BJ (cell line): Measurements from ENCODE around the gene POU2AF1. TPM values are rescaled to one million over a fixed set of nuclear protein-coding genes. Genes with fewer than 3 reads are reported as not detected.

ENCODE experiments used
- CTCF ChIA-PET: fragments of 350-600 bp; formaldehyde crosslinking; extraction: SDS; loops from one replicate; lab custom pipeline; 2021; ENCODE audit warnings: antibody characterized with exemption, inconsistent platforms; lab: Yijun Ruan, JAX
- POLR2A ChIA-PET: fragments of 300-600 bp; sonication (Branson Sonifier 250); formaldehyde crosslinking; extraction: SDS; loops from one replicate; lab custom pipeline; 2021; ENCODE audit warnings: antibody characterized with exemption; lab: Charles Lee
- DNase-seq: peaks from one replicate; pipeline ENCODE4 v3.0.0-alpha.2; 2011; ENCODE audit warnings: low read depth
- H3K27me3 ChIP-seq: 2 replicates; pipeline ENCODE4 v1.6.0; 2011; ENCODE audit warnings: low read length; ENCODE audit not compliant: control insufficient read depth, insufficient read depth
- H3K36me3 ChIP-seq: 2 replicates; pipeline ENCODE4 v1.5.1; 2011; ENCODE audit warnings: low read length; ENCODE audit not compliant: control insufficient read depth, insufficient read depth
- H3K4me3 ChIP-seq: 2 replicates; pipeline ENCODE4 v1.5.1; 2011; ENCODE audit warnings: low read depth, mild to moderate bottlenecking, control low read depth, low read length
- CTCF ChIP-seq: IDR thresholded peaks from 2 replicates; pipeline ENCODE4 v1.5.1; 2011; ENCODE audit warnings: low read depth, mild to moderate bottlenecking, control low read depth, inconsistent platforms, low read length, moderate library complexity; ENCODE audit not compliant: insufficient read depth
- polyA plus RNA-seq: library from polyadenylated mRNA; depleted of rRNA; stranded (reverse); fragments of >200 nt; gene quantifications from 2 replicates; pipeline ENCODE4 v1.2.3, GENCODE V29; 2011

POU2AF1 gene
- polyA plus RNA-seq, 1 experiment = not detected

GRCh38 chr11:111360150-111361043 is 18.7 kb downstream of the POU2AF1 start:
- POLR2A ChIA-PET = no interaction called here
- H3K4me3 ChIP-seq = no peak overlapping the region
- H3K27me3 ChIP-seq = no peaks in the 10 kb centered on the region; the same call in 1 of the 2 replicates
- no peak for DNase-seq
- H3K36me3 ChIP-seq = no peaks in the 10 kb centered on the region
- CTCF ChIA-PET = no interaction called here
- TF ChIP-seq CTCF = no peak

- CTCF ChIA-PET = no interaction called here
Measured at GRCh38 chr11:111359223-111360149, 19.6 kb downstream of the POU2AF1 start.

GRCh38 chr11:111358038-111359001 is 20.8 kb downstream of the POU2AF1 start:
- ChIA-PET CTCF (no interaction called here), POLR2A (no interaction called here)
- TF ChIP-seq CTCF = no peak
- H3K27me3 ChIP-seq = no peaks in the 10 kb centered on the region
- no peak for DNase-seq
- H3K4me3 ChIP-seq = no peak overlapping the region
- H3K36me3 ChIP-seq = no peaks in the 10 kb centered on the region

More at GRCh38 chr11:111359223-111360149, 19.6 kb downstream of the POU2AF1 start:
- H3K27me3 ChIP-seq = no peaks in the 10 kb centered on the region; the same call in 1 of the 2 replicates
- POLR2A ChIA-PET = no interaction called here
- no peak for DNase-seq
- H3K36me3 ChIP-seq = no peaks in the 10 kb centered on the region
- no peak overlapping the region for H3K4me3 ChIP-seq
- no peak for TF ChIP-seq CTCF

- POLR2A ChIA-PET = no interaction called here
- no peak for DNase-seq
- Histone ChIP-seq H3K4me3 (no peak overlapping the region), H3K36me3 (no peaks in the 10 kb centered on the region), H3K27me3 (no peaks in the 10 kb centered on the region)
- TF ChIP-seq CTCF = no peak
- CTCF ChIA-PET = no interaction called here
Measured at GRCh38 chr11:111357150-111358037, 21.7 kb downstream of the POU2AF1 start.
